C4-2B (cell line): Measurements from ENCODE around the gene GPBAR1.

ENCODE experiments used
- CTCF ChIP-seq: fragments of 450-650 bp; conservative IDR thresholded peaks from 2 replicates; pipeline ENCODE4 v1.5.1; 2017; ENCODE audit warnings: mild to moderate bottlenecking
- ZFX ChIP-seq: fragments of 450-650 bp; IDR thresholded peaks from 2 replicates; pipeline ENCODE4 v1.6.1; 2017

- TF ChIP-seq CTCF, result no peak
- no peak for TF ChIP-seq ZFX
Measured at GRCh38 chr2:218217360-218218267, 43.2 kb upstream of the GPBAR1 start.
